PC-9 (cell line): ENCODE results near the gene EXOSC3. TPM values are rescaled to one million over a fixed set of nuclear protein-coding genes. Genes with fewer than 3 reads are reported as not detected.

Experiments
- BruUV-seq: library from RNA; stranded (reverse); fragments of 400-500 nt; replicated peaks from 2 replicates; lab custom pipeline; 2021; lab: Mats Ljungman, UMichigan
- CTCF ChIA-PET: fragments of 300-600 bp; sonication (Branson Sonifier 250); formaldehyde crosslinking; loops from one replicate; lab custom pipeline; 2022; ENCODE audit warnings: antibody characterized with exemption; lab: Charles Lee
- POLR2A ChIA-PET: fragments of 300-600 bp; sonication (Branson Sonifier 250); formaldehyde crosslinking; loops from one replicate; lab custom pipeline; 2022; ENCODE audit warnings: antibody characterized with exemption; ENCODE audit not compliant: unreplicated experiment; lab: Charles Lee
- DNase-seq, 2 experiments: peaks; one replicate each; pipeline versions ENCODE4 v3.0.0 to v3.0.0-alpha.2; 2015 to 2022; ENCODE audit warnings: mixed read lengths in 1 of 2
- H2AFZ ChIP-seq: fragments of 200-600 bp; sonication (generic); 2 replicates; pipeline ENCODE4 v1.8.1; 2017; ENCODE audit warnings: antibody characterized with exemption
- H3F3A ChIP-seq: fragments of 200-600 bp; sonication (generic); 2 replicates; pipeline ENCODE4 v1.8.1; 2017; ENCODE audit warnings: antibody characterized with exemption, mild to moderate bottlenecking, low read depth; ENCODE audit not compliant: insufficient read depth
- H3K27ac ChIP-seq: fragments of 200-600 bp; sonication (generic); 2 replicates; pipeline ENCODE4 v1.6.1; 2016; ENCODE audit warnings: mixed run types
- H3K27me3 ChIP-seq: fragments of 200-600 bp; sonication (generic); 2 replicates; pipeline ENCODE4 v1.6.1; 2016; ENCODE audit warnings: low read depth, mixed run types; ENCODE audit not compliant: insufficient read depth
- H3K36me3 ChIP-seq: fragments of 200-600 bp; sonication (generic); 2 replicates; pipeline ENCODE4 v1.6.1; 2016; ENCODE audit warnings: low read depth, mixed run types
- H3K4me1 ChIP-seq: fragments of 200-600 bp; sonication (generic); replicated peaks from 2 replicates; pipeline ENCODE4 v1.6.1; 2016; ENCODE audit warnings: mixed run types; ENCODE audit not compliant: insufficient read depth
- H3K4me2 ChIP-seq: fragments of 200-600 bp; sonication (generic); 2 replicates; pipeline ENCODE4 v1.6.1; 2017; ENCODE audit warnings: mixed run types
- H3K4me3 ChIP-seq: fragments of 200-600 bp; sonication (generic); 2 replicates; pipeline ENCODE4 v1.6.1; 2016; ENCODE audit warnings: mixed run types
- H3K79me2 ChIP-seq: fragments of 200-600 bp; sonication (generic); 2 replicates; pipeline ENCODE4 v1.6.1; 2017; ENCODE audit warnings: low read depth, mixed run types
- H3K9me2 ChIP-seq: fragments of 200-600 bp; sonication (generic); 2 replicates; pipeline ENCODE4 v1.8.1; 2017; ENCODE audit warnings: mild to moderate bottlenecking; ENCODE audit not compliant: insufficient read depth
- H3K9me3 ChIP-seq: fragments of 200-600 bp; sonication (generic); 2 replicates; pipeline ENCODE4 v1.8.1; 2016; ENCODE audit warnings: low read depth; ENCODE audit not compliant: insufficient read depth
- H4K20me1 ChIP-seq: fragments of 200-600 bp; sonication (generic); 2 replicates; pipeline ENCODE4 v1.8.1; 2017; ENCODE audit not compliant: insufficient read depth
- CTCF ChIP-seq: fragments of 200-600 bp; sonication (generic); conservative IDR thresholded peaks from 2 replicates; pipeline ENCODE4 v1.6.1; 2017; ENCODE audit warnings: mixed run types, antibody characterized with exemption, mild to moderate bottlenecking, moderate library complexity
- EZH2 ChIP-seq: fragments of 200-600 bp; sonication (generic); IDR thresholded peaks from 2 replicates; pipeline ENCODE4 v1.8.0; 2017; ENCODE audit warnings: antibody characterized with exemption, low read depth
- intact Hi-C: fragments of 100-400 bp; cut with micrococcal nuclease; formaldehyde crosslinking; loops from one replicate; pipeline ENCODE4 v1.10.0; 2022; ENCODE audit not compliant: unreplicated experiment
- total RNA-seq: library from RNA; stranded (reverse); gene quantifications from 2 replicates; pipeline ENCODE4 v1.2.3, GENCODE V29; 2021

Gene EXOSC3
- total RNA-seq, 1 experiment from 2014 or later: 24.7 TPM

- CTCF ChIA-PET: no interaction called here
- BruUV-seq: no TSS peak
- Histone ChIP-seq H3K4me2 (no peak overlapping the region), H3K27me3 (no peaks in the 10 kb centered on the region), H3K79me2 (no peaks in the 10 kb centered on the region), H3K27ac (no peak overlapping the region), H2AFZ (no peak overlapping the region), H3K4me3 (no peak overlapping the region), H3K4me1 (no peaks in the 10 kb centered on the region), H3F3A (no peaks in the 10 kb centered on the region), H4K20me1 (no peaks in the 10 kb centered on the region), H3K9me3 (no peaks in the 10 kb centered on the region), H3K9me2 (no peaks in the 10 kb centered on the region), H3K36me3 (no peaks in the 10 kb centered on the region)
- no peak for DNase-seq
- intact Hi-C loops: loop anchor here (5.0 to 10.0 kb wide), 4 partner anchors 121 to 616 kb away; partner anchors contain the start of gene SLC25A51
- POLR2A ChIA-PET: no interaction called here
- TF ChIP-seq CTCF (no peak), EZH2 (no peak)
Measured at GRCh38 chr9:37745970-37746369, 38.9 kb downstream of the EXOSC3 start.

DNA sequence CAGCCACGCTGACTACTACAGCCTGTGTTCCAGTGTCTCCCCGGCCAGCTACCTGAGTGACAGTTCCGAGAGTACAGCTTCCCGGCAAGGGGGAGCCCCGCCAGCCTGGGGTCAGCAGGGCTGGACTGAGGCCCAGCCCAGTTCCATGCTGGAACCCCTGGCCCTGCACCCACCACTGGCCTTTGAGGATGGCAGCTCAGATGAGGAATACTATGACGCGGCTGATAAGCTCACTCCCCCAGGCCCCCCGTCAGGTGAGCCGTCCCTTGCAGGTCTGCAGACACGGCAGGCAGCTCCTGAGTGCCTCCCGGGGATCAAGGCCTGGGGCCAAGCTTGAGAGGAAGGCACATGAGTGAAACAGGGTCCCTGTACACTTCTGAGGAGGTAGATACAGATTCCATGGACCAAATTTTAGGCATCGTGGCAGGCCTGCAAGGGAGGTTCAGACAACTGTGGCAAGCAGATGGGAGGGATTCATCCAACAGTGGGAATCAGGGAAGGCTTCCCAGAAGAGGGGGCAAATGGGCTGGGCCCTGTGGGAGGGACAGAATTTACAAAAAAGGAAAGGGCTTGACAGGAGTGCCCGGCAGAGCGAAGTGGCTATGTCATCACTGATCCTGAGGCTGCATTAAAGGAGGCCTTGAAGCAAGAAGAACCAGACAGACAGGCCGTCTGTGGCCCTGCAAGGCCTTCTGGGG is 44.1 kb downstream of the EXOSC3 start:
- Histone ChIP-seq H3K27me3 (no peaks in the 10 kb centered on the region), H3F3A (no peaks in the 10 kb centered on the region), H3K27ac (no peak overlapping the region), H3K4me1 (no peaks in the 10 kb centered on the region), H3K79me2 (no peaks in the 10 kb centered on the region), H3K9me2 (no peaks in the 10 kb centered on the region), H3K4me3 (no peak overlapping the region), H3K36me3 (no peaks in the 10 kb centered on the region), H4K20me1 (no peaks in the 10 kb centered on the region), H2AFZ (no peak overlapping the region), H3K4me2 (no peak overlapping the region), H3K9me3 (no peaks in the 10 kb centered on the region)
- ChIA-PET POLR2A (no interaction called here), CTCF (no interaction called here)
- BruUV-seq: no TSS peak
- no peak for DNase-seq
- TF ChIP-seq CTCF (no peak), EZH2 (no peak)
- intact Hi-C loops: loop anchor here (10.0 kb wide), 1 partner anchor 156 kb away; no protein-coding TSS in a partner anchor

DNA sequence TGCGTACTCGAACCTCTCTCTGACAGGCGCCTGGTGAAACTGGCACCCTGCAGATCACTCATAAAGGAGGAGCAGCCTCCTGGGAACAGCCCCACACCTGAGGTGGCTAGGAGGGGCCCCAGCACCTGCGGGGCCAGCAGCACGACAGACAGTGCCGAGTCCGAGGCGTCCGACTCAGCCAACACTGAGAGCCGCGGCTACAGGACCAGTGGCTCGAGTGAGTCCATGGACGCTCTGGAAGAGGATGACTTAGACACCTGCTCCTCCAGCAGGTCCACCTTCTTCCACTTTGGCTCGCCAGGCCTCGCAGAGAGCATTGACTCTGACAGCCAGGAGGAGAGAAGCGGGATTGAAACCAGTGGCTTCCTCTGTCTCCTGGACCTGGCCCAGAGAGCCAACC is 44.7 kb downstream of the EXOSC3 start:
- intact Hi-C loops: loop anchor here (10.0 kb wide), 1 partner anchor 155 kb away; no protein-coding TSS in a partner anchor
- no peaks in the 10 kb centered on the region for H3F3A ChIP-seq
- ChIA-PET CTCF (no interaction called here), POLR2A (interaction anchor here (0.6 kb wide), 1 partner anchor 153 kb away, joined by 8 read pairs; no protein-coding TSS in a partner anchor)
- H3K9me2 ChIP-seq: no peaks in the 10 kb centered on the region
- no peaks in the 10 kb centered on the region for H4K20me1 ChIP-seq
- no peaks in the 10 kb centered on the region for H3K4me1 ChIP-seq
- H3K36me3 ChIP-seq: no peaks in the 10 kb centered on the region
- H3K79me2 ChIP-seq: no peaks in the 10 kb centered on the region
- TF ChIP-seq CTCF (no peak), EZH2 (no peak)
- peaks cover 2% of the 10 kb centered on the region; the same call in 1 of the 2 replicates for H3K27me3 ChIP-seq
- BruUV-seq: no TSS peak
- H2AFZ ChIP-seq: no peak overlapping the region
- no peak overlapping the region for H3K4me2 ChIP-seq
- no peak overlapping the region for H3K4me3 ChIP-seq
- no peak overlapping the region for H3K27ac ChIP-seq
- no peak for DNase-seq
- H3K9me3 ChIP-seq: no peaks in the 10 kb centered on the region
